Measurements from ENCODE around the gene TMEM131.

The TMEM131 gene

GRCh38 chr2:97911206-97911921 is 84.4 kb downstream of the TMEM131 start:
- Histone ChIP-seq H3K9me3 (no peaks in the 10 kb centered on the region), H3K4me3 (ENCODE audit: low read depth, low read length) (no peak overlapping the region), H3K36me3 (no peaks in the 10 kb centered on the region), H3K4me1 (no peaks in the 10 kb centered on the region), H3K27me3 (no peaks in the 10 kb centered on the region)
- TF ChIP-seq CTCF (IDR thresholded peaks at IDR 0.05; ENCODE audit: low read depth, low read length): no peak
- no peak for DNase-seq

GRCh38 chr2:97910403-97911205 is 85.1 kb downstream of the TMEM131 start:
- H3K4me1 ChIP-seq: no peaks in the 10 kb centered on the region
- H3K36me3 ChIP-seq: no peaks in the 10 kb centered on the region
- no peaks in the 10 kb centered on the region for H3K9me3 ChIP-seq
- no peak for DNase-seq
- H3K4me3 ChIP-seq (ENCODE audit: low read depth, low read length): no peak overlapping the region
- H3K27me3 ChIP-seq: no peaks in the 10 kb centered on the region
- no peak for TF ChIP-seq CTCF (IDR thresholded peaks at IDR 0.05; ENCODE audit: low read depth, low read length)

- Histone ChIP-seq H3K36me3 (no peaks in the 10 kb centered on the region), H3K27me3 (no peaks in the 10 kb centered on the region), H3K4me1 (no peaks in the 10 kb centered on the region), H3K9me3 (no peaks in the 10 kb centered on the region), H3K4me3 (ENCODE audit: low read depth, low read length) (no peak overlapping the region)
- TF ChIP-seq CTCF (IDR thresholded peaks at IDR 0.05; ENCODE audit: low read depth, low read length): no peak
- no peak for DNase-seq
These were observed 87.5 kb downstream of the TMEM131 start for GRCh38 chr2:97908208-97908676.

- H3K9me3 ChIP-seq: no peaks in the 10 kb centered on the region
- no peak for TF ChIP-seq CTCF (IDR thresholded peaks at IDR 0.05; ENCODE audit: low read depth, low read length)
- no peak overlapping the region for H3K4me3 ChIP-seq (ENCODE audit: low read depth, low read length)
- H3K36me3 ChIP-seq: no peaks in the 10 kb centered on the region
- no peaks in the 10 kb centered on the region for H3K27me3 ChIP-seq
- DNase-seq: no peak
- no peaks in the 10 kb centered on the region for H3K4me1 ChIP-seq
These were observed 88.2 kb downstream of the TMEM131 start for GRCh38 chr2:97907369-97908100.

GRCh38 chr2:97906307-97906706 is 89.4 kb downstream of the TMEM131 start:
- DNase-seq: no peak
- no peak overlapping the region for H3K4me3 ChIP-seq (ENCODE audit: low read depth, low read length)
- H3K4me1 ChIP-seq: no peaks in the 10 kb centered on the region
- no peak for TF ChIP-seq CTCF (IDR thresholded peaks at IDR 0.05; ENCODE audit: low read depth, low read length)
- no peaks in the 10 kb centered on the region for H3K9me3 ChIP-seq
- H3K36me3 ChIP-seq: no peaks in the 10 kb centered on the region
- H3K27me3 ChIP-seq: no peaks in the 10 kb centered on the region
